Activated T-helper 17 cell treated with anti-CD3 and anti-CD28 coated beads, Interleukin-2, amount 50 U/mL, for 72 hours (primary cell): ENCODE data around the gene RAB44. TPM values are rescaled to one million over a fixed set of nuclear protein-coding genes. Genes with fewer than 3 reads are reported as not detected.

Experiments used
- ATAC-seq: fragments of 150-1000 bp; cut with Tn5 transposase; replicated peaks from 2 replicates; pipeline ENCODE4 v1.10.0; 2021; ENCODE audit warnings: mild to moderate bottlenecking, moderate library complexity
- H3K27ac Mint-ChIP-seq: one replicate; pipeline ENCODE4 v1.8.0; 2022; ENCODE audit warnings: mixed read lengths
- H3K27me3 Mint-ChIP-seq: one replicate; pipeline ENCODE4 v1.8.0; 2022; ENCODE audit warnings: mixed read lengths
- H3K36me3 Mint-ChIP-seq: one replicate; pipeline ENCODE4 v1.8.0; 2022; ENCODE audit warnings: low read depth, mild to moderate bottlenecking, mixed read lengths
- H3K4me1 Mint-ChIP-seq: one replicate; pipeline ENCODE4 v1.8.0; 2022; ENCODE audit warnings: mixed read lengths
- H3K4me3 Mint-ChIP-seq: one replicate; pipeline ENCODE4 v1.8.0; 2022; ENCODE audit warnings: mild to moderate bottlenecking, mixed read lengths
- H3K9me3 Mint-ChIP-seq: one replicate; pipeline ENCODE4 v1.8.0; 2022; ENCODE audit warnings: mixed read lengths
- total RNA-seq, 2 donors: library from RNA; stranded (reverse); gene quantifications; one replicate each; pipeline ENCODE4 v1.2.3, GENCODE V29; 2022

The RAB44 gene
- total RNA-seq, 2 donors from 2014 or later: 0.11 to 0.32 TPM

- Mint-ChIP-seq H3K4me1 (no peaks in the 10 kb centered on the region), H3K4me3 (no peak overlapping the region), H3K27ac (no peak overlapping the region), H3K9me3 (no peaks in the 10 kb centered on the region), H3K27me3 (no peaks in the 10 kb centered on the region), H3K36me3 (no peaks in the 10 kb centered on the region)
- ATAC-seq: no peak
These were observed 80.2 kb downstream of the RAB44 start for GRCh38 chr6:36777801-36778200.

GRCh38 chr6:36779227-36779626 is 81.6 kb downstream of the RAB44 start:
- H3K27ac Mint-ChIP-seq: no peak overlapping the region
- no peaks in the 10 kb centered on the region for H3K9me3 Mint-ChIP-seq
- no peaks in the 10 kb centered on the region for H3K27me3 Mint-ChIP-seq
- no peaks in the 10 kb centered on the region for H3K4me1 Mint-ChIP-seq
- no peak overlapping the region for H3K4me3 Mint-ChIP-seq
- ATAC-seq: no peak
- H3K36me3 Mint-ChIP-seq: no peaks in the 10 kb centered on the region

- H3K4me1 Mint-ChIP-seq: no peaks in the 10 kb centered on the region
- no peak overlapping the region for H3K4me3 Mint-ChIP-seq
- H3K36me3 Mint-ChIP-seq: no peaks in the 10 kb centered on the region
- ATAC-seq: no peak
- no peaks in the 10 kb centered on the region for H3K9me3 Mint-ChIP-seq
- no peak overlapping the region for H3K27ac Mint-ChIP-seq
- H3K27me3 Mint-ChIP-seq: no peaks in the 10 kb centered on the region
These were observed 83.0 kb downstream of the RAB44 start for GRCh38 chr6:36780442-36781177.

- H3K27ac Mint-ChIP-seq: no peak overlapping the region
These were observed 84.0 kb downstream of the RAB44 start for GRCh38 chr6:36781669-36782068.

More at GRCh38 chr6:36781669-36782068, 84.0 kb downstream of the RAB44 start:
- no peaks in the 10 kb centered on the region for H3K4me1 Mint-ChIP-seq
- no peaks in the 10 kb centered on the region for H3K36me3 Mint-ChIP-seq
- no peak for ATAC-seq
- H3K27me3 Mint-ChIP-seq: no peaks in the 10 kb centered on the region
- H3K4me3 Mint-ChIP-seq: no peak overlapping the region
- no peaks in the 10 kb centered on the region for H3K9me3 Mint-ChIP-seq

Other genes starting within 250 kb of the RAB44 start
- 10 to 100 TPM; 24.4 to 34.3 TPM for gene STK38, start 150.3 kb upstream of the RAB44 start, total RNA-seq
- 100 to 1,000 TPM; 277 to 473 TPM for gene SRSF3, start 103.5 kb upstream of the RAB44 start, total RNA-seq
- 100 to 1,000 TPM; 149 to 164 TPM for gene CDKN1A, start 19.1 kb upstream of the RAB44 start, total RNA-seq
- 1 to 10 TPM; 2.2 to 3.9 TPM for gene CPNE5, start 141.6 kb downstream of the RAB44 start, total RNA-seq
- gene PPIL1, start 177.0 kb downstream of the RAB44 start, total RNA-seq: 10 to 100 TPM; 23.6 to 60.3 TPM
- 10 to 100 TPM; 39.3 to 47.0 TPM for gene C6orf89, start 188.1 kb downstream of the RAB44 start, total RNA-seq